ENCODE data around the gene PRICKLE2. TPM values are rescaled to one million over a fixed set of nuclear protein-coding genes. Genes with fewer than 3 reads are reported as not detected.
A peak's percentile ranks its signal among the peaks of the same experiment; 100 is the strongest.

PRICKLE2 gene
- total RNA-seq, 4 donors from 2014 or later, result 28.8 to 48.1 (median 38.5) TPM

DNA sequence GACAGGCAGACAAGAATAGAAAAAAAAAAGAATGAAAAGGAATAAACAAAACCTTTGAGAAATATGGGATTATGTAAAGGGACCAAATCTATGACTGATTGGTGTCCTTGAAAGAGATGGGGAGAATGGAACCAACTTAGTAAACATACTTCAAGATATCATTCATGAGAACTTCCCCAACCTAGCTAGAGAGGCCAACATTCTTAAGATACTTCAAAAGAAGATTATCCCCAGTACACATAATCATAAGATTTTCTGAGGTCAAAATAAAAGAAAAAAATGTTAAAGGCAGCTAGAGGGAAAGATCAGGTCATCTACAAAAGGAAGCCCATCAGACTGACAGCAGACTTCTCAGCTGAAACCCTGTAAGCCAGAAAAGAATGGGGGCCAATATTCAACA lies 110.6 kb downstream of the PRICKLE2 start:
- Histone ChIP-seq H3K4me3 (replicated peaks in 1 of 3) (no peak overlapping the region), H3K27ac (no peak overlapping the region), H3K27me3 (no peaks in the 10 kb centered on the region), H3K9me3 (no peaks in the 10 kb centered on the region), H3K36me3 (no peaks in the 10 kb centered on the region), H3K4me1 (peaks cover 19 to 25% of the 10 kb centered on the region in 2 donors)
- DNase-seq, result no peak
- TF ChIP-seq, protein P1, sequence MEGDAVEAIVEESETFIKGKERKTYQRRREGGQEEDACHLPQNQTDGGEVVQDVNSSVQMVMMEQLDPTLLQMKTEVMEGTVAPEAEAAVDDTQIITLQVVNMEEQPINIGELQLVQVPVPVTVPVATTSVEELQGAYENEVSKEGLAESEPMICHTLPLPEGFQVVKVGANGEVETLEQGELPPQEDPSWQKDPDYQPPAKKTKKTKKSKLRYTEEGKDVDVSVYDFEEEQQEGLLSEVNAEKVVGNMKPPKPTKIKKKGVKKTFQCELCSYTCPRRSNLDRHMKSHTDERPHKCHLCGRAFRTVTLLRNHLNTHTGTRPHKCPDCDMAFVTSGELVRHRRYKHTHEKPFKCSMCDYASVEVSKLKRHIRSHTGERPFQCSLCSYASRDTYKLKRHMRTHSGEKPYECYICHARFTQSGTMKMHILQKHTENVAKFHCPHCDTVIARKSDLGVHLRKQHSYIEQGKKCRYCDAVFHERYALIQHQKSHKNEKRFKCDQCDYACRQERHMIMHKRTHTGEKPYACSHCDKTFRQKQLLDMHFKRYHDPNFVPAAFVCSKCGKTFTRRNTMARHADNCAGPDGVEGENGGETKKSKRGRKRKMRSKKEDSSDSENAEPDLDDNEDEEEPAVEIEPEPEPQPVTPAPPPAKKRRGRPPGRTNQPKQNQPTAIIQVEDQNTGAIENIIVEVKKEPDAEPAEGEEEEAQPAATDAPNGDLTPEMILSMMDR (IDR thresholded peaks at IDR 0.05), result no peak
- no peak for TF ChIP-seq POLR2A (IDR thresholded peaks at IDR 0.05)
- intact Hi-C loops (cut with DNase I), result no loop called here

DNA sequence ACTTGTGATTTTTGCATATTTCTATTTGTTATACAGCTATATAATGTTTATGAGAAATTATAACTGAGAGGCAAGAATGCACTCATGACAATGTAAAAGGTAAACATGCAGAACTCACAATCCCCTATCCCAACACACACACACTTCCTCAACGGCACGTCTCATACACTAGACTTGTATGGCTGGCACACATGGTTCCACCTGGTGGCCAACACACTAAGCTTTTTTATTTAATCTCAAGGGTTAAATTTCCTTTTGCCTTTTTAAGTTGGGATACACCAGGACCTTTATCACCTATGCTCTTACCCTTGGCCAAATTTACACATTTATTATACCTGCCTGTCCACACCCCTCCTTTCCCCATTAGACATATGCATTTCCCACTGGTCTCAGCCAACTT lies 113.4 kb downstream of the PRICKLE2 start:
- H3K27me3 ChIP-seq, result no peaks in the 10 kb centered on the region
- WGBS, 2 donors, result 41 to 88% methylated on average over 2 of the region's 2 CpGs
- no peak overlapping the region for H3K4me3 ChIP-seq (replicated peaks in 1 of 3)
- no peaks in the 10 kb centered on the region for H3K36me3 ChIP-seq
- H3K9me3 ChIP-seq, result no peaks in the 10 kb centered on the region
- peaks cover 23 to 31% of the 10 kb centered on the region in 2 donors for H3K4me1 ChIP-seq
- no peak for DNase-seq
- intact Hi-C loops (cut with DNase I), result no loop called here
- H3K27ac ChIP-seq, result no peak overlapping the region
- no peak for TF ChIP-seq POLR2A (IDR thresholded peaks at IDR 0.05)
- TF ChIP-seq, protein P1 (IDR thresholded peaks at IDR 0.05), result no peak

- no peak for TF ChIP-seq POLR2A (IDR thresholded peaks at IDR 0.05)
- TF ChIP-seq, protein P1 (IDR thresholded peaks at IDR 0.05), result no peak
- intact Hi-C loops (cut with DNase I), result no loop called here
- Histone ChIP-seq H3K9me3 (no peaks in the 10 kb centered on the region), H3K27me3 (no peaks in the 10 kb centered on the region), H3K4me1 (peaks cover 23 to 31% of the 10 kb centered on the region in 2 donors), H3K4me3 (replicated peaks in 1 of 3) (no peak overlapping the region), H3K27ac (peak overlapping the region in 2 of 3 donors; percentile 31 to 35), H3K36me3 (no peaks in the 10 kb centered on the region)
- WGBS, 2 donors, result 86 to 92% methylated on average over 2 of the region's 2 CpGs
- no peak for DNase-seq
Measured at GRCh38 chr3:64111083-64111482, 114.2 kb downstream of the PRICKLE2 start.

GRCh38 chr3:64110071-64110470 lies 115.2 kb downstream of the PRICKLE2 start:
- Histone ChIP-seq H3K4me3 (replicated peaks in 1 of 3) (no peak overlapping the region), H3K27me3 (no peaks in the 10 kb centered on the region), H3K36me3 (no peaks in the 10 kb centered on the region), H3K4me1 (peaks cover 25 to 40% of the 10 kb centered on the region in 2 donors), H3K9me3 (no peaks in the 10 kb centered on the region), H3K27ac (peak overlapping the region; percentile 22 to 47 (median 31))
- WGBS, 2 donors, result 0 to 45% methylated on average over 1 of the region's 1 CpG
- intact Hi-C loops (cut with DNase I), result no loop called here
- peak; percentile 12 to 22 for DNase-seq
- TF ChIP-seq POLR2A (IDR thresholded peaks at IDR 0.05), result no peak
- TF ChIP-seq, protein P1 (IDR thresholded peaks at IDR 0.05), result no peak

DNA sequence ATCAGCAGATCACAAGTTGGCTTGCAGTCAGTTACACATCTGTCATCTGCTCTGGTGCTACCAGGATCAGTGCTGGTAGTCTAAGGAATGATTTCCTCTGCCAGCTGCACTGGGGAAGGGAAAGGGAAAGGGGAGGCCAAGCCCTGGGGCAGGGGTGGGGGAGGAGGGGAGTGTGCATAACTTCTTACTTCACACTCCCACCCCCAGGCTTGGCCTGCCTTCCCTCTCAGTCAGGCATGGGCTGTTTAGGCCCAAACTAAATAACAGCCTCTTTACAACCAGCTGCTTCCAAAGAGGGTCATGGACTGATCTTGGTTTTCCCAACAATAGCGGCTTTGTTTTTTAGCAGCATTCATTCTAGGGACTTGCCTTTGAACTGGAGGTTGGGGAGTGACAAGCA lies 115.8 kb downstream of the PRICKLE2 start:
- DNase-seq, result peak; percentile 71 to 73
- intact Hi-C loops (cut with DNase I), result no loop called here
- TF ChIP-seq, protein P1 (IDR thresholded peaks at IDR 0.05), result no peak
- TF ChIP-seq POLR2A (IDR thresholded peaks at IDR 0.05), result no peak
- H3K36me3 ChIP-seq, result no peaks in the 10 kb centered on the region
- no peaks in the 10 kb centered on the region for H3K27me3 ChIP-seq
- H3K9me3 ChIP-seq, result no peaks in the 10 kb centered on the region
- H3K27ac ChIP-seq, result peak overlapping the region; percentile 22 to 47 (median 31)
- peaks cover 31 to 47% of the 10 kb centered on the region in 2 donors for H3K4me1 ChIP-seq
- 25 to 69% methylated on average over 1 of the region's 1 CpG for WGBS, 2 donors
- H3K4me3 ChIP-seq (replicated peaks in 1 of 3), result no peak overlapping the region
